B cell (primary cell): ENCODE results near the gene ZNF701.

Experiments
- EZH2 ChIP-seq: IDR thresholded peaks from 2 replicates; pipeline ENCODE4 v1.6.1; 2012; ENCODE audit warnings: borderline replicate concordance, low read depth, mild to moderate bottlenecking, moderate library complexity, low read length; ENCODE audit not compliant: insufficient read depth, poor library complexity, severe bottlenecking
- TF ChIP-seq, protein P1 (sequence below): fragments of 200-600 bp; IDR thresholded peaks from one replicate; pipeline ENCODE4 v1.8.0; 2022; ENCODE audit warnings: antibody characterized with exemption, mild to moderate bottlenecking

DNA sequence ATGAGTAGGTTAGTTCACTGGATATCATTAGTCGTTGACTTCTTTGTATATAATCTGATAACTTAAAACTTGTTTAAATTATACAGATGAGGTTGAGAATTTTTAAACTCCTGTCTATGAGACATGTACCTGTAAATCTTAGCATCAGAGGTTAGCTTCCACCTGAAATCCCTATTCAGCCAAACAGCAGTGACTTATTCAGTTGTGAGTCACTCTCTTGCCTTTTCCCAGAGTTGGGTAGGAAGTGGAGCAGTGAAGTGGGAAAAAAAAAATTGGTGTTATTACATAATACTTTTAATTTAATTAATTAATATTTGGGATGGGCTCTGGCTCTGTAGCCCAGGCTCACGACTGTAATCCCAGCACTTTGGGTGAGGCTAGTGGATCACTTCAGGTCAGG is 32.9 kb downstream of the ZNF701 start:
- TF ChIP-seq, protein P1, sequence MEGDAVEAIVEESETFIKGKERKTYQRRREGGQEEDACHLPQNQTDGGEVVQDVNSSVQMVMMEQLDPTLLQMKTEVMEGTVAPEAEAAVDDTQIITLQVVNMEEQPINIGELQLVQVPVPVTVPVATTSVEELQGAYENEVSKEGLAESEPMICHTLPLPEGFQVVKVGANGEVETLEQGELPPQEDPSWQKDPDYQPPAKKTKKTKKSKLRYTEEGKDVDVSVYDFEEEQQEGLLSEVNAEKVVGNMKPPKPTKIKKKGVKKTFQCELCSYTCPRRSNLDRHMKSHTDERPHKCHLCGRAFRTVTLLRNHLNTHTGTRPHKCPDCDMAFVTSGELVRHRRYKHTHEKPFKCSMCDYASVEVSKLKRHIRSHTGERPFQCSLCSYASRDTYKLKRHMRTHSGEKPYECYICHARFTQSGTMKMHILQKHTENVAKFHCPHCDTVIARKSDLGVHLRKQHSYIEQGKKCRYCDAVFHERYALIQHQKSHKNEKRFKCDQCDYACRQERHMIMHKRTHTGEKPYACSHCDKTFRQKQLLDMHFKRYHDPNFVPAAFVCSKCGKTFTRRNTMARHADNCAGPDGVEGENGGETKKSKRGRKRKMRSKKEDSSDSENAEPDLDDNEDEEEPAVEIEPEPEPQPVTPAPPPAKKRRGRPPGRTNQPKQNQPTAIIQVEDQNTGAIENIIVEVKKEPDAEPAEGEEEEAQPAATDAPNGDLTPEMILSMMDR, result no peak
- no peak for TF ChIP-seq EZH2
